GM19463 (cell line): Measurements from ENCODE around the gene SEMA3B.
A peak's percentile ranks its signal among the peaks of the same experiment; 100 is the strongest.
"Not testable (repeated sequence)": the region's sequence is repeated elsewhere in the genome, so short reads cannot be mapped to it uniquely, and the experiment has no call there.

Experiments
- ATAC-seq: cut with Tn5 transposase; IDR thresholded peaks from one replicate; pipeline ENCODE4 v1.9.1; 2021; ENCODE audit warnings: mild to moderate bottlenecking, moderate library complexity; ENCODE audit not compliant: unreplicated experiment

The SEMA3B gene

DNA sequence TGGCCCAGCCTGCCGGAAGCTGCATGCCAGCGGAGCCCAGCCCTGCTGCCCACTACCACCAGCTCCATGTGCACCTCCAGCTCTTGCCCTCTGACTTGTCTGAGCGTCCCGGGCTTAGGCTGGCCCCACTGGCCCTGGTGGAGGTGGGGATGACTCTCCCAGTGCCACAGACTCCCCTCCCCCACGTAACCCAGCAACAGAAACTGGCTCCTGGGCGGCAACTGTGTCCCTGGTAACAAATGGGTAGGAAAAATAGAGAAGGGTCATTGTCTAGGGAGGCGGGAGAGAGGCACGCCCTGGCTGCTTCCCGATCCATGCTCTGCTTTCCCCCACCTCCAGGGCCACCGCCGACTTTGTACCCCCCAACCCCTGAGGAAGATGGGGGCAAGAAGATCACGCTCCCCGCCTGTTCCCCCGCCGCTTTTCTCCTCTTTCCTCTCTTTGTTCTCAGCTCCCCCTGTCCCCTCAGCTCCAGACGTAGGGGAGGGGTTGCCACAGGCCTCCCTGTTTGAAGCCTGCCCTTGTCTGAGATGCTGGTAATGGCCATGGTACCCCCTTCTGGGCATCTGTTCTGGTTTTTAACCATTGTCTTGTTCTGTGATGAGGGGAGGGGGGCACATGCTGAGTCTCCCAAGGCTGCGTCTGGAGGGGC is 10.8 kb upstream of the SEMA3B start:
- no peak for ATAC-seq

GRCh38 chr3:50258979-50259378 is 10.0 kb upstream of the SEMA3B start:
- ATAC-seq, result no peak

DNA sequence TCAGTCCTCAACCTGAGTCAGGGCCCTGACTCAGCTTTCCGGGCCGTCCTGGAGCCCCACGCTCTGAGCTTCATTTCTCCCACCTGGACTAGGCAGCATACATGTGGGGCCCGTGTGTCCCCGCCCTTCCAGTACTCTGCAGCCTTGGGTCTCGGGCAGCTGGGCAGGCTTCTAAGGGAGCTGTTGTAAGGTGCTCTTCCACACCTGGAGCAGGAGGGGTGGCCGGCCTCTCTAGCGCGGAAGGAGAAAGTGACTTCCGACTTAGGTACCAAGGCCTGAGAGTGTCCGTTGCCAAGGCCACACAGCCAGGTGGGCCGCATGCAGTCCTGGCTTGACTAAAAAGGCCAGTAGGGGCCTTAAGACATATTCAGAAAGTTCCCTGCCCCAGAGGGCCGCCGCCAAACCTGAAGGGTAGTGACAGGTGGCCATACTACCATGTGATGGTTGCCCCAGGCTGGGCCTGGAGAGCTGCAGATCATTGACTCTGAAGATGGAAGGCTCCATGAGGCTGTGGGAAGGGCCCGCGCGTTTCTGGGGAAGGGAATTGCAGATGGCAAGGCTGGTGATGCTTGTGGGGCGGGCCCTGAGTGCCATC is 9.4 kb upstream of the SEMA3B start:
- peak; percentile 13 for ATAC-seq

GRCh38 chr3:50260027-50260941 is 8.7 kb upstream of the SEMA3B start:
- ATAC-seq, result peak; percentile 95

DNA sequence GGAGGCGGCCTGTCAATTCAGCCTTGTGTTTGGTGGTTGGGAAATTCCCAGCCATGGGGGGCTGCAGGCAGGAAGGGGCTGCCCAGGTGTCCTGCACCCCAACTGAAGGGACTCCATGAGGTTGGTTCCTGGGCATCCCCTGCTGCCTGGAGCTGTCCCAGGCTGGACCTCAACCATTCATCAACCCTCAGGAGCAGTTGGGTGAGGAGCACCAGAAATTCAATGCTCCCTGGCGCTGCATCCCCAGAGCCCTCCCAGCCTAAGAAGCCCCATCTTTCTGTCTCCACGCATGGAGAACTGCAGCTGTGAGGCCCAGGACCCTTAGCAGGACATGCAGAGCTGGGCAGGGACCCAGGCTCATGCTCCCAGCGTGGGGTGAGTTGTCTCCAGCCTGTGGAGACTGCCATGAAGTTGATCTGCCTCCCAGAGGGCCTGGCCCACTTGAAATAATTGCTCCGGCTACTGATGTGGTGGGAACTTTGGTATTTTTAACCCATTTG is 8.0 kb upstream of the SEMA3B start:
- no peak for ATAC-seq

DNA sequence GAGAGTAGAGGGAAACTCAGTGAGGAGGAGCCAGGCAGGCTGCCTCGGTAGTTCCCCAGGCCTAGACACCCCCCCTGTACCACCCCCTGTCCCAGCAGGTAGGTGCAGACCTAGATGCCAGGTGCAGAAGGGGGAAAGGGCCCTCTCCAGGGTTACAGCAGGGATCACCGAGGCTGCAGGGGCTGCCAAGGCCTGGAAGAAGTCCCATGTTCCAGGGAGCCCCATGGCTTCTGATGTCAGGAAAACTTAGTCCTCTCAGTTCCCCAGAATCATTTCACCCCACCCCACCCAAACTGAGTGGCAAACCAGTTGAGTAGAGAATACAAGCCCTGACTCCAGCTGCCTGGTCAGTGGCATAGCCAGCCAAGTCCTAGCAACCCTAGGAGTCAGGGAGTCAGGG is 7.4 kb upstream of the SEMA3B start:
- no peak for ATAC-seq

GRCh38 chr3:50262200-50262599 is 6.7 kb upstream of the SEMA3B start:
- ATAC-seq, result not testable (repeated sequence)

DNA sequence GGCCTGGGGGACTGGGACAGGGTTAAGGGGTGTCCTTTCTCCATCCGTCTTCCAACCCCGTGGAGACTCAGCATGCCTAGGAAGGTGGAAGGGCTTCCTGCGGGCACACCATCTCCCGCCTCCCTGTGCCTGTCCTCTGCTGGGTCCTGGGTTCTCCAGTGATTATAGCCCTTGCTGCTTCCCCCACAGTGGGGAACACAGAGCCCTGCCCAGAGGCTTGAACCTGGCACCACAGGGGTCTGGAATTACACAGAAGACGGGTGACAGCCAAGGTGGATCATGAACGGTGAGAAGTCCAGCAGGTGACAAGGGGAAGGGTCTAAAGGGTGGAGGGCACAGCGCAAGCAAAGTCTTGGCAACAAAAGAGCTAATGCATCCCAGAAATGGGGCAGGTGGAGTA is 6.2 kb upstream of the SEMA3B start:
- no peak for ATAC-seq

GRCh38 chr3:50263478-50264382 is 5.2 kb upstream of the SEMA3B start:
- ATAC-seq, result no peak

DNA sequence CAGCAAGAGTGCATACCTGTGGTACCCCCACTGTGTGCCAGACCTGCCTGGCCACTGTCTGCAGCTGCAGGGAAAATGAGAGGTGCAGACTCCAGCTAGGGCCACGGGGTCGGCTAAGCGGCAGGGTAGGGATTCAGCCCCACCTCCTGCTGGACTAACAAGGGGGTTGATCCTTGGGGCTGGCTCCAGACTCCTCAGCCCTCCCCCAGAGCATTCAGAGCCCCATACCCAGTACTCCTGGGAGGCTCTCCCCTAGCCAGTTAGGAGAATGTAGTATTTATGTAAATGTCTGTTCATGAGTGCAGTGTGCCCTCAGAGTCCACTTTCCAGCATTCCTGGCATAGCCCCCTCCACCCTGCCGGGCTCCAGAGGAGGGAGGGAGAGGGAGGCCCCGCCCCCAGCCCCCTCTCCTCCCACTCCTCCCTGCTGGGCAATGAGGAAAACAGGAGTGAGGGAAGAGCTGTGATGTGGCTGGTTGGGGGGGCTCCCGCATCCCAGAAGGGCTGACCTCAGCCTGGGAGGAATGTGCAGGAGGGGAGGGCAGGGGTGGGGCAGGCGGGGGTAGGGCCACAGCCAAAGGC is 4.5 kb upstream of the SEMA3B start:
- ATAC-seq, result no peak

GRCh38 chr3:50264964-50265485 is 3.9 kb upstream of the SEMA3B start:
- ATAC-seq, result no peak

DNA sequence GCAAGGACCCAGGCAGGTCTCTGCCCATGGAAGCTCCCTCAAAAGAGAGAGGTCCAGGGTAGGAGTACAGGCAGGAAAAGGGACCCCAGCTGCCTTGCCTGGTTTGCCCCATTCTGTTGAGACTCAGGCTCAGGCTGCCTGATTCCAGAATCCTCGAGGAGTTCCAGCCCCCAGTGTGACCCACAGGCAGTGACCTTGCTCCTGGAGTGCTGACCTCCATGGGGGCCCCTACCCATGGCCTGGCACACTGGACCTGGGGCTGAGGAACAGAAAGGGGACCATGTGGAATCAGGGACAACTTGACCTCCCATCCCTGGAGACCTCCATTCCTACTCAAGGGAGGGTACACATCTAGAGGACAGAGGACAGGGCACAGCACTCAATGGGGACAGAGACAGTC is 3.4 kb upstream of the SEMA3B start:
- ATAC-seq, result no peak

- no peak for ATAC-seq
Observed at GRCh38 chr3:50266017-50266416, 2.9 kb upstream of the SEMA3B start.

DNA sequence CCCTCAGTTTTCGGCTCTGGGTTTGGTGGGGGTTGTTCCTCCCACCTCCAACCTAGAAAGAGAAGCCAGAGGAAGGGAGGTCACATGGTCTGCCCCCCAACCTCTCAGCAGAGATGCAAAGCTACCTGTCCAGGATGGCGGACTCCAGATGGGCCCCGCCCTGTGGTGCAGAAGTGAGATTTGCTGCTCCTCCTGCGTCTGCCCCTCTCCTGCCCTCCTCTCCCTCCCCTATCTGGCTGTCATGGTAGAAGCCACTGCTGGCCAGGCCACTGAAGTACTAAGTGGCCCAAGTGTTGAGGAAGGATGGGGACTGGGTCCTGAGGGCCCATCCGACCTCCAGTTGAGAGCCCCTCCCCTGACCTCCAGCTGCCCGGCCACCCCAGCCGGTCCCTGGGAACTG is 2.1 kb upstream of the SEMA3B start:
- ATAC-seq, result no peak

GRCh38 chr3:50267280-50267913 is 1.6 kb upstream of the SEMA3B start:
- no peak for ATAC-seq

DNA sequence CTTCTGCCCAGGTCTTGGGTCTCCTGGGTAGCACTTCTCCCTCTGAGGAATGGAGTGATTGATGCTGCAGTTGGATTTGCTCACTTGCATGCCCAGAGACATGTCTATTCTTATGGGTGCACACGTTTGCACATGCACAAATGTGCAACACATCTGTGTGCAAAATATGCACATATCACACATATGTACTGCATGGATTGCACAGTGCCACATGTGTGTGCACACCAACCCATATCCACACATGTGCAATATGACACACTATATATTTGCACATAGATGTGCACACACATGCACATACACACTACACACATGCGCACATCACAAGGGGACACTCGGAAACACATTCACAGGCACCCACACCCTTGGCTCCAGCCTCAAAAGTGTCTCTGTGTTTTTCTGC is 671 bp upstream of the SEMA3B start:
- ATAC-seq, result no peak

DNA sequence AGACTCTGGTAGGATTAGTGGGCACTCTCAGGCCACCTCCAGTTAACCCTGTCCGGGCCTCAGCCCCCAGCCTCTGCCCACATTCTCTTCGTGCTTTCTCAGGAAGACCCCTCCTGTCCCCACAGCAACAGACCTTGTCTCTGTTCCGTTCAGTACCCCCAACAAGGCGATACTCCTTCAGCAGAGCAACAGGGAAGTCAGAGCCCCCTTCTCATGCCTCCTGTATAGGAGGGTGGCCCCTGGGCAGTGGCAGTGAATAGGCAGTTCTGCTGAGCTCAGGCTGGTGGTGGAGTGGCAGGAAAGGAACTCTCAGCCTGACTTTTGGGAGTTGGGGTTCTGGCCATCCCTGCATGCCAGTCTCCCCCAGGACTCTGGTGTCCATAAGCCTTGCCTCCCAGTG is 513 bp downstream of the SEMA3B start:
- no peak for ATAC-seq

DNA sequence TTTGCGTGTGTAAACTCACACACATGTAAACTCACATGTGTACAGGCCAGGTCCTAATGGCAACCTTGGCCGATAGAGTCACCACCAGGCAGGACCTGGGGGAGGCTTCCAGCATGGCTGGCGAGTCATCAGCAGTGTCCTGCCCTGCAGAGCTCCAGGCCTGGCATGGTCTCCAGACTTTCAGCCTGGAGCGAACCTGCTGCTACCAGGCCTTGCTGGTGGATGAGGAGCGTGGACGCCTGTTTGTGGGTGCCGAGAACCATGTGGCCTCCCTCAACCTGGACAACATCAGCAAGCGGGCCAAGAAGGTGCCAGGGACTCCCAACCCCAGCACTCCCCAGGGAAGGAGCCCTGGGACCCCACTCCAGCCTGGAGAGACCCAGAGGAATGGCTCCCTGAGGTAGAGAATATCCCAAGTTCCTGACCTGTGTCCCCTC is 1.0 kb downstream of the SEMA3B start:
- no peak for ATAC-seq

- ATAC-seq, result no peak
Observed at GRCh38 chr3:50270422-50271224, 1.7 kb downstream of the SEMA3B start.
